ENCODE results near the gene HJURP.

The HJURP gene

DNA sequence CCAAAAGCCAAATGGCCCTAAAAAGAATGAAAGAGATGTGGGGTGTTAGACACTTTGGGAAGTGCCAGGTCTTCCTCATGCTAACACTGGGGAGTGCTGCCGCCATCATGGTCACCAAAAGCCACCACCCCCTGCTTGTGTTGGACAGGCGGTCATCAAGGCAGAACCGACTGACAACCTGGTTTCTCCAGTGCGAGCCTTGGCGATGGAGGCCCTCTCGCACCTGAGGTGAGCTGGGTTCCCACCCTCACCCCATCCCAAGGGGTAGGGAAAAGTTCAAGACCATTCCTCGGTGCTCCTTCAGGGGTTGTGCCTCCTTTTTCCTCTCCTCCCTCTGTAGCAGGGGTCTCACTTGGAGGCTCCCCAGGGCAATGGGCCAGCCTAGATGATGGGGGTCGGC, 42.6 kb downstream of the HJURP start:
- DNase-seq = no peak

DNA sequence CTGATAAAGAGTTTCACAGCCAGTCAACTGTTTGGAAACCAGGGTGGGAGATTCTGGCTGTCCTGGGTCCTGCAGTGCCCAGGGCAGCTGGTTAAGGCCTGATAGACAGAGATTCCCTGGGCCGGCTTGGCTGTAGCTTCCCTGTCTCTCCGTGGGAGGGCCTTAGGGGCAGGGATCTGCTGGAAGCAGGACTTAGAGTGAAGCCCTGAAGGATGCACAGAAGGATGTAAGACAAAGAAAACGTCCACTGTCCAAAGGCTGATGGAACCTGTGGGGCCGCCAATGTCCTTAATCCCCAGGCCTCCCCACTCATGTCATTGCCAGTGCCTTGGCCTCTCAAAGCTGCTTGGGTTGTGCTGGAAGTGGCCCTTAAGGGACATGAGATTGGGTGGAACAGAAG, 43.2 kb downstream of the HJURP start:
- no peak for DNase-seq

DNA sequence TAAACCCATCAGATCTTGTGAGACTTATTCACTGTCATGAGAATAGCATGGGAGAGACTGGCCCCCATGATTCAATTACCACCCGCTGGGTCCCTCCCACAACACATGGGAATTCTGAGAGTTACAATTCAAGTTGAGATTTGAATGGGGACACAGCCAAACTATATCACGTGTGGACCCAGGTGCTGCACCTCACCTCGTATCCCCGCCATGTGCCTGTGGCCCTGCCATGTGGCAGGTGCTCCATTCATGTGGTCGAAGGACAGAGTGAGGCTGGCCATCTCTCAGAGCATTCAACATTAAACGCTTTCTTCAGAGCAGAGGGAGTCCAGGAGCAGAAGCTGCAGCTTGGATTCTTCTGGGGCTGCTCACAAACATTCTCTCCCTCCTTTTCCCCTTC, 44.0 kb downstream of the HJURP start:
- DNase-seq = no peak

DNA sequence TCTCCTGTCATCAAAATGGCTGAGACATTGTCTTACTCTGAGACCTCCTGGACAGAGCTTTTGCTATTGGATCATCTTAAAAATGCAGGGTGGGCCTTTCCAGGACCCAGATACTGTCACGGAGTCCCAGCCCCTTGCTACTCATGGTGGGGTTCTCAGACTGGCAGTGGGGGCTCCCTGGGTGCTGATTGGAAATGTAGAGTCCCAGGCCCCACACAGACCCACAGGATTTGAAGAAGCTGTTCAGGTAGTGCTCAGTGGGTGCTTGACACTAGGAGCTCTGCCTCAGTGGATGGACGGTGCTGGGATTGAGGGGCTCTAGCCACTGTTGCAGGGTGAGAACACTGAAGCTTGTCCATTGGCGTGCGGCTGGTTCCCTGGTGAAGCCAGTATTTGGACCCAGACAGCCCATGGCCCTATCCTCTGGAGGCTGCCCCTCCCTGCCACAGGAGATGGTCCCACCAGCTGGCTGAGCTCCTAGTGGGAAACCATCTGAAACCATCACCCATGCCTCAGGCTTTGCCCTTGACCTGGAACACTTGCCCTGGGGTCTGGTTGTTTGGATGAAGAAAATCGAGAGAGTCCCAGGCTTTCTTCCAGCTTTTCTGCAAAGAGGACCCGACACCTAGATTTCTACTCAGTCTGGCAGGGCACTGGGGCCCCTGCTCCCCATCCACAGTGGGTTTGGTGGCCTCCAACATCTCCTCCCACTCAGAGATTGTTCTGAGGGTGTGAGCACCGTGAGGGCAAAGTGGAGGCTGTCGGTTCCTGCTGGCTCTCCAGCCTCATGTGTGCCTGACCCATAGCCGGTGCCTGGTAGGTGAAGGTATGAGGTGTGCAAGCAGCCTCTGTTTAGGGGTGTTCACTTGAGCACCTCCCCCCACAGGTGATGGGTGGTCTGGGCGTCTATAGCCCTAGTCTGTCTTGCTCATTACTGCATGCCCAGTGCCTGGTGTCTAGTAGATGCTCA, 46.1 kb downstream of the HJURP start:
- DNase-seq = no peak

DNA sequence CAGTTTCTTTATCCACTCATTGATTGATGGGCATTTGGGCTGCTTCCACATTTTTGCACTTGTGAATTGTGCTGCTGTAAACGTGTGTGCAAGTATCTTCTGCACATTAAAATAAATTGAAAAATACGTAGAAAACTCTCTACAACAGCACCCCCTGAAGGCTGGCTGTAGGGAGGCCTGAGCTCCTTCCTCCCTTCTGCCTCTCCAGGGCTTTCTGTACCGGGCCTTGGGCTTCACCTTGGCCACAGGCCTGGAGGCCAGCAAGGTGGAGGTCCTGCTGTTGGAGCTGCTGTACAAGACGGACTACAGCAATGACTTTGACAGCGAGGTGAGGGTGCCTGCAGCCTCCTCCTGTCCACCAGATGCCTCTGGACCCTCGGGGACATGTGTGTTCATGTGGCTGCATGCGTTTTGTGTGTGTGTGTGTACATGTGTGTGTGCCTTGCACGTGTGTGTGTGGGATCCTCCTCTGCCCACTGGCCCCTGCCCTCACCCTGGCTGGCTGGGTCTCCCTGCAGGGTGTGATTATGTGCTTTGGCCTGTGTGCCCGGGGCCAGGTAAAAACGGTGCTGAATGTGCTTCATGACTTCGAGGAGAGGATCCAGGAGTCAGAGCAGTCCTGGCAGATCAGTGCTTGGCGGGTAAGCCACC, 47.0 kb downstream of the HJURP start:
- DNase-seq = no peak

DNA sequence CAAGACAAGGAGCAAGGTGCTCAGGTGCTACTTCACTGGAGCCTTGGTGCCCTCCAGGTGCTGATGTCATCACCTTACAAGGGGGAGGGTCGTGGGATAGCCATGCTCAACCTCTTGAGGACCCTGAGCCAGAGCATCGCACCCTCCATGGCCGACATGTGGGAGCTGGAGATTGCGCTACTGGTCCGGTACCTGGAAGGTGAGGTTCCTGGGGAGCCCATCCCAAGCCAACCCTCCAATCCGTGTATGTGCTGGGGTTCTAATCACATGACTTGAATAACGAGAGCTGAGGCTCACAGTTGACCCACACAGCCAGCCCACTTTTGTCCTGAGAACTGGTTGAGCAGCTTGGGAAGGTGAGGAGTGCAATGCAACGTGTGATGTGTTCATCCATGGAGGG, 50.3 kb downstream of the HJURP start:
- DNase-seq = no peak

DNA sequence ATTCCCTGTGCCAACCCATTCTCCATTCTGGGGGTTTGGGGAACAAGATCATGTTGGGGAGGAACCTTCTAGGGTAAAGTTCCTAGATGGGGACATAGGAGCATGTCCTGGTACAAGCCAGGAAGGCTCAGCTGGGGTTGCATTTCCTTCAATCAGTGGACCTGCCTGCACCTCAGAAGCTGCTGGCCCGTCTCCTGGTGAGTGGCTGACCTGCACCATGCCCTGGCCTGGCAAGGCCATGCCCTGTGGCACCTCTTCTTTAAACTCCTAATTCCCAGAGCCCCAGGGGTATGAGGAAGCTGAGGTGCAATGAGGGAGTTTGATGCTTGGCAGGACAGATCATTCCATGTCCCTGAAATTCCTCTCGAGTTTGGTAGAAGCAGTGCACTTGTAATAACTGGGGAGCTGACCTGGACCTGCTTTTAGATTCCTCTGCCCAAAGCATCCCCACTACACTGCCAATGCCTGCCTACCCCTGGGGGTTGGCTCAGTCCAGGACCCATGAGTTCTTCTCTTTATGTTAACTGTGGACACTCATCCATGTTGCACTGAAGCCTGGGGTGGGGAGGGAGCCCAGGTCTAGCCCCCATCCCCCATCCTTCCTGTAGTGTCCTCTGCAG, 50.9 kb downstream of the HJURP start:
- DNase-seq = no peak

DNA sequence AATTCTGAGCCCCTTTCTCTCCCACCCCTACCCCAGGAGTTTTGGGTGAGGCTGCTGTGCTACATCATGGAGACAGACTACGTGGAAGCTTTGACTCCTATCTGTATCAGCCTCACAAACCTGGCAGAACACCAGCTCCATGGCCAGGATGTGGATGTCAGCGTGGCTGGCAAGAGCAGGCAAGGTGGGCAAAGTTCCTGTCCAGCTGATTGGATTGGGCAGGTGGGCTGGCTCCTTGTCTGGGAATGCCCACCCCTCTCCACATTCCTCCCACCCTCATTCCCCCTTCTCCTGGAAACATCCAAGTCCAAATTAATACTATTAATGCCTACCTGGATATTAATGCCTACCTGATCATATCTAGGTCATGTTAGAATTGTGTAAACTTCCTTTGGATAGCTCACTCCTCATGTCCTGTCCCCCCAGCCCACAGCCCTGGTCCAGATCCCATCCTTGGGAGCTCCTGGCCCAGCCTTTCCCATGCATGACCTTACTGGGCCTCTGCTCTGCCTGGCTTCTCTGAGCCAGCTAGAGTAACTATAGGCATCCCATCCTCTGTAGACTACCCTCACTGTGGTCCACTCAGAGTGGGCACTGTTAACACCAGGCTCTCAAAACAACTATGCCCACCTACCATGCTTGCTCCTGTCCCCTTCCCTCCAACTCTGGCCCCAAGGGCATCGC, 52.1 kb downstream of the HJURP start:
- DNase-seq = no peak

DNA sequence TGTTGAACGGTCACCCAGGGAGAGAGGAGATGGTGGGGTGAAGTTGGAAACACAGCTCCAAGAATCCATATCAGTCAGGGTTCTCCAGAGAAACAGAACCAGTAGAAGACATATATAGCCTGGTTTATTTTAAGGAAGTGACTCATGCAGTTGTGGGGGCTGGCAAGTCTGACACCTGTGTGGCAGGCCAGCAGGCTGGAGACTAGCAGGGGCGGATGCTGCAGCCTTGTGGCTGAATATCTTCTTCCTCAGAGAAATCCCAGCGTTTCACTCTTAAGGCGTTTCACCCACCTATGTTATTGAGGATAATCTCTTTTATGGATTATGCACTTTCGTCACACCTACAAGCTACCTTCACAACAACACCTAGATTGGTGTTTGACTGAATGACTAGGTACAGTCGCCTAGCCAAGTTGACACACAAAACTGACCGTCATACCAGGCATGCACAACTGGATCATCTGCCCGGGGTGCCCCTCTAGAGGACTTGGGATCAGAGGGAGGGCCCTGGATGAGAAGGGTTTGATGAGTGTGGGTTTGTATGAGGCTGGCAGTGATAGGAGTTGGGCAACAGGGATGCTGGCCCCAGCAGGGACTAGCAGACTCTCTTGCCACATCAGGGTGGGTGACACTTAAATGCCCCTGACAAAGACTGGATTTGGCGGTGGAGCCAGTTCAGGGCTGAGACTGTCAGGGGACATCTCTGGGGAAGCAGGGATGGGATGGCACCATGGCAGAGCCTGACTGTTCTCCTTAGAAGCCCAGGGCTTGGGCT, 52.8 kb downstream of the HJURP start:
- no peak for DNase-seq

DNA sequence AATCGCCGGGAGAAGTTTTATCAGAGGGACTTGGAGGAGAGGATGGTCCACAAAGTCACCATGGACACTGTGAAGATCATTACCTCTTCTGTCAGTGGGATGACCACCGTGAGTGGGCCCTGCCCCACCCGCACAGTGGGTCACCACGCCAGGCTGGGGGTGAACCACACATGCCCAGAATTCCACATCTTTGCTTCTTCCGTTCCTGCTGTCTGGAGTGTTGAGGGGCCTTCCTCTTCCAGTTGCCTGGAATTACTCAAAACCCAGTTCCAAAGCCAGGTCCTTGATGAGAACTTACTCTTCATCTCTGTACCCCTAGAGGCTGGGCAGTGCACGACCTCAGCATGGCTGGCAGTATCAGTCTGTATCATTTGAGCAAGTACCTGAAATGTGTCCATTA, 54.1 kb downstream of the HJURP start:
- no peak for DNase-seq

DNA sequence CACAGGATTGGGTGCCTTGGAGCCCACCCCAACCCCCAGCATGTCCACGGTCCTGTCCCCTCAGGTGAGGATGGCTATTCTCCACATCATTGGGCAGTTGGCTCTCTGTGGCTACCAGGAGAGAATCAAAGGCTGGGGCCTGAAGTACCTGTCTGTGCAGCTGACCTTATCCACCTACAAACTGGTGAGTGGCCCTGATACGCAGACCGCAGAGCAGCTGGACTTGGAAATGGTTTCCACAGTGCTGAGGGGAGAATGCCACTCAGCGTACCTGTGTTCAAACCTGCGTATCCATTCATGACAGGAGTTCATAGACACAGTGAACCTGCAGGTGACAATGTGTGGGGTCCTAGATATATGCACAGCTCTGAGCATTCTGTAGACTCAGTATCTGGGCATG, 54.6 kb downstream of the HJURP start:
- DNase-seq = no peak

DNA sequence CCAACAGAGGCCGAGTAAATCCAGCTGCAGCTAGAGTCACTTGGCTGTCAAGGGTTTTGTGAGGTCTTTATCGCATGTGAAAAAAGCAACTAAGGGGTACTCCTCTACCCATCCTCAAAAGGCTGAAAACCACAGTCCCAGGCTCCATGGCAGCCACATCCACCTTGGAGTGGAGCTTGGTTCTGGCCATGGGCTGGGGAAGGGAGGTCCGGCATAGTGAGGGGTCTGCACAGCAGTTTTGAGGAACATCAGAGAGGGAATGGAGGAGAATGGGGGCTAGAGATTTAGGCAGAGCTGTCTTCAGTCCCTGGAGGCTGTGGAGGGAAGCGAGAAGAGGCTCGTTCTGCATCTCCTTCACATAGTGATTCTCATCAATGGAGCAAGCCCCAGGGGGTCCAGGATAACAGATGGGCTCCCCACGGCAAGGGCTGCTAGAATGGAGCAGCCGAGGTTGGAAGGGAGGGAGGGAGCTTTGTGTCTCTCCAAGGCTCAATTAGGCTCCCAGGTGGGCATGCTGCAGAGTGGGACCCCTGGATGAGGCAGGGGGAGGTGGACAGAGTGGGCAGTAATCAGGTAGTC, 55.2 kb downstream of the HJURP start:
- DNase-seq = no peak

DNA sequence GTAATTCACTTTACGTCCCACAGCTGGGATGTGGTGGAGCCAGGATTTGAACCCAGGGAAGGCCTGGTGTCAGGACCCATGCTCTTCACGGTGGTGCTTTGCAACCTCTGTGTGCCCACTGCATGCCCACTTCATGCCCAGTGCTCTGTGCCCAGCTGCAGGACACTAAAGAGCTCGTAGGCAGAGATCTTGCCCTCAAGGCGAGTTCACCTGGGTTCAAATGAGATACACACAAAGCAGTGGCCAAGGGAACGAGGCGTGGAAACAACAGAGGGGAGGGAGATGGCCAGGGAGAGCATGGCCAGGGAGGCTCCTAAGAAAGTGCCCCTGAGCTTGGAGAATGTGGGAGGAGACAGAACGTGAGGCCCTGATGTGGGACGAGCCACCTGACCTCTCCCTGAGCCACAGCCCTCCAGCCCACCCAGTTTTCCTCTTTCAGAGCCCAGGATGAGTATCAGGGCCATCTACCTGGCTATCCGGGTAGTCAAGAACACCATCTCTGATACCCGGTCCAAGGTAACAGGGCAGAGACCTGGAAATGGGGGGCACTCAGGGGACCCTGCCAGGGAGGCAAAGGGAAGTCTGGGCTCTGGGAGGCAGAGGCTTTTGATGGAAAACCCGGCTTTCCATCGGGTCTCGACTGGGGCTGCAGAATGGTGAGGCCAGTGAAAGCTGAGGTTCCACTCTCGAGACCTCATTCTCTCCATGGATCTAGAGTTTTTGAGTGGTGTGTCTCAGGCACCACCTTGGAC, 55.8 kb downstream of the HJURP start:
- DNase-seq = no peak

DNA sequence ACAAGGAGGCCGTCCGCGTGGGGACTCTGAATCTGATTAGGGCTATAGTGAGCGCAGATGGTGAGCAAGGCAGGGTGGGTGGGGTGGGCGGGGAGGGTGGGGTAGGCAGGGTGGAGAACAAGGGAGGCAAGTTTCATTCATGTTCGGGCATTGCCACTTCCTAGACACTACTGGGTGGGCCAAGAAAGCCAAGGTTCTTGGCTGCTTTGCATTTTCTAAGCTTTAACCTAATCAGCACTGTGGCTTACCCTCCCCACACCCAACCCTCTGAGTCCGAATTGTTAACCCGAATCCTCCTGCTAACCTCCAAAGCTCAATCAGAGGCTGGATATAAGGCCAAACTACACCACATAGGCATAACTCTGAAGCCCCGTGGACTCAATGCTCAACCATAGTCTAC, 58.1 kb downstream of the HJURP start:
- no peak for DNase-seq

DNA sequence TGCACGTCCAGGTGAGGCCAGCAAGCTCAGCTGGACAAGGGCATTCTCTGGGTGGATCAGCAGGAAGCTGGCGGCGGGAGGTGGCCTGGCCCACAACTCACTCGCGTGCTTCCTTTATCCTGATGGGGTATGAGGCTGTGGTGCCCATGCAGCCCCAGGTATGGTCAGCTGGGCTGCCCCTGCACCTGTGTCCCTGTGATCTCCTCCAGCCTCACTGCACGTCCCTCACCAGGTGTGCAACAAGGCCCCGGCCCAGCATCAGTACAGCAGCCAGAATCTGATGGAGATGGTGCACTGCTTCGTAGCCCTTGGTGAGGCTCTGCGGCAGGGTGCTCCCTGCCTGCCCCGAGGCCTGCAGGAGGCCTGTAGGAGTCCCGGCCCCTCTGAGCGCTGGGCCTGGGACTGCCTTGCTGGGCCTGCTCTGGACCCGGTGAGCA, 58.6 kb downstream of the HJURP start:
- DNase-seq = no peak

DNA sequence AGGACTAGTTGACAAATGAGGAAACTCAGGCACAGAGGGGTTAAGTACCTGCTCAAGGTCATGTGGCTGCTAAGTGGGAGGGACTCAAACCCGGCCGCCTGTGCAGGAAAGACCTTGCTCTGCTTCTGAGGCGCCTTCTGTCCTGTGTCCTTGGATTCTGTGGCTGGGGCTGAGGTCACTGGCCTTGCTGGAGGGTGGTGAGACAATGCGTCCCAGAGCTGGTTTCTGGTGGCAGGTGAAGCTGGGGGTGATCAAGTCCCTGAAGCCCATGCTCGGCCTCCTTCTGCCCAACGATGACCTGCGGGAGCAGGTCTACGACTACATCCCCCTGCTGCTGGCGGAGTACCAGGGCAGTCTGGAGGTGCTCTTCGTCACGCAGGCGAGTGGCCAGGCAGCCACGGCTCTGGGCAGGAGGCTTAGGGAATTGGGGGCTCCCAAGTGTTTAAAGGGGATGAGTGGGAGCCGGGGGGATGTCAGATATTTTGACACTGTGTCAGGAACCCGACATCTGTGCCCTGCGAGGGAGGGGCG, 60.1 kb downstream of the HJURP start:
- DNase-seq = no peak

DNA sequence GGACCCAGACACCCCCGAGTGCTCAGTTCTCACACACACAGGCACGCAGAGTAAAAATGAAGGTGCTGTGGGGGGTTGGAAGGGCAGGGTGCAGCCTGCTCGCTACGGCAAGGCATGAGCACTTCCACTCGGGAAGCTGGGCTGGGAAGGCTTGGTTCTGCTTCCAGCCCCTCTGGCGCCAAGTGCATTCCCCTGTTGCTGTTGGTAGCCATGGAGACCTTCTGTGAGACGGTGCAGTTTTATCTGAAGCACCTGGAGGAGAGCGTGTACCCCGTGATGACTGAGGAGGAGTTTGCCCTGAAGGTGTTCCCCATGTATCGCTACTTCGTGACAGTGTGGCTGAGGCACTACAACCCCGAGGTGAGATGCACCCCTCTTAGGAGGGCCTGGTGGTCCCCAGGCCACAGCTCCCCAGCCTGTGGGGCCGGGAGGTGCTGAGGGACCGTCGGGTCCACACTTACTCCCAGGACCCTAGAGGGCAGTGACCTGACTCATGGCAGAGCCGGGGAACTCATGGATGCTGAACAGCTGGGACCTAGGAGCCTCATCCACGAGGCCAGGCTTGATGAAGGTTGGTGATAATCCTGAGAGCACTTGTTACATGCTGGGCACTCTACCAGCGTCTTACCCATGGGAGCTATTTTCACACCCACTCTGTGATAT, 60.7 kb downstream of the HJURP start:
- no peak for DNase-seq

DNA sequence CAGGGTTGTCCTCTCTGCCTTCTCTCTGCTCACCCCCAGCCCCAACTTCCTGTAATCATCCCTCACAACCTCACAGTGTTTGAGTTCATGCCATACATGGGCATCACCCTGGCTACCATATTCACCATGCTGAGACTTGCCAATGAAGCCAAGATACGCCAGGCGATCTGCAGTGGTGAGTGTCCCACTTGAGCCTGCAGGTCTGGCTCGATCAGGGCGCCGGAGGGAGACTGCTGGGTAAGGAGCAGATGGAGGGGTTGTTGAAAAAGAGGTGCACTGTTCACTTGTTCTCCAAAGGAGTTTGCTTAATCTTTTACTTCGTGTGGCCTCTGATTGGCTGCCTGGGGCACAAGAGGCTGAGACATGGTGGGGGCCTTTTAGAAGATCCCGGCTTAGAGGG, 61.6 kb downstream of the HJURP start:
- DNase-seq = no peak

DNA sequence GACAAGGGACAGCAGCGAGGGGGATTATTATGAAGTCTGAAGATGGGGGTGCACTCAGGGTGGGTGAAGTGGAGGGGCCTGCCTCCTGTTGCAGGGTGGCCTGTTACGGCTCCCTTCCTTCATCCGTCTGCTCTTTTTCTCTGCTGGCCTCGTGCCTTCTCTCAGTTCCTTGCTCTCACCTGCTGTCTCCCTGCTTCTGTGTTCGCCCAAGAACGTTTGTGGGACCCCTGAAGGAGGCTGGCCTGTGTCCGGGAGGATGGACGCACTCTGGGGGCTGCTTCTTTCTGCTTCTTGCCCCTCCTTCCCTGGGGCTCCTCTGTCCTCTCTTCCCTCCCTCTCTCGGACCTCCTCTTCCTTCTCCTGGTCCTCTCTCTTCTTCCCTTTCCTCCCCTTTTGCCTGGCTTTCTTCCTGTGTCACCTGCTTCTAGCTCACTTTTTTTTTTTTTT, 62.4 kb downstream of the HJURP start:
- no peak for DNase-seq

DNA sequence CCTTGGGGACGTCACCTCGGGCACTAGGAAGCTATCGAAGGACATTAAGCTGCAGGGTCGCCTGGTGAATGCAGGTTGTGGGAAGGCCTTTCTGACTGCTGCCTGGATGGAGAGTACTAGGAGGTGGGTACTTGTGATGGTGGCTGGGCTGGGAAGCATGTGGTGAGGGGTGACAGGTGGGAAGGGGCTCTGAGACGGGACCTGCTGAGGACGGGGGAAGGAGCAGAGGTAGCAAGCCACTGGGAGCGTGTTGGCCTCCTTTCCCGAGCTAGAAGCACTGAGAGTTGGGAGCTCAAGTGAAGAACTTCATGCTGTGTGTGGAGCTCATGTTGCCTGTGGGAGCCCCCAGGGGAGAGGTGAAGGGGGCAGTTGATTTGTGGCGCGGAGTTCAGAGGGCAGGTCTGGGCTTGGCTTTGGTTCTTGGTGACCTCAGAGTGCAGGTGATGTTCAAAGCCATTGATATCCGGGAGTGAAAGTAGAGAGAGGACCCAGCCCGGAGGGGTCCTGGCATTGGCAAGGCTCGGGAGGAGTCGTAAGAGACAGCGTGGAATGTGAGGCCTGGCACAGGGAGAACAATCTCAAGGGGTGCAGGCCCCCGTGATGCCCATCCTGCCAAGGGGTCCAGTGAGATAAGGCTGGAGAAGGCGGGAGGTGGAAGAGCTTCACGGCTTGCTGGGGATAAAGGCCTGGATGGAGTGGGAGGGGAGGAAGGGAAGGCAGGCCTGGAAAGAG, 63.0 kb downstream of the HJURP start:
- no peak for DNase-seq
